Heart left ventricle (tissue), 16 donors: ENCODE results near the gene EYS. TPM values are rescaled to one million over a fixed set of nuclear protein-coding genes. Genes with fewer than 3 reads are reported as not detected.

Source experiments
- ATAC-seq, 4 donors: fragments of 200-7000 bp; cut with Tn5 transposase; one replicate each; pipeline ENCODE4 v1.9.1; 2020 to 2022; ENCODE audit warnings: moderate library complexity in 4 of 4, mild to moderate bottlenecking in 3 of 4, moderate number of reproducible peaks in 1 of 4
- DNase-seq, 5 donors: peaks; one replicate each; pipeline ENCODE4 v3.0.0-alpha.2; 2020
- H3K27ac ChIP-seq, 12 donors: fragments of 200-600 bp; sonication (generic) in 4 of 12; one replicate each; pipeline versions ENCODE4 v1.5.0 to v1.8.0; 2016 to 2022; ENCODE audit warnings: mild to moderate bottlenecking in 2 of 12
- H3K27me3 ChIP-seq, 9 donors: fragments of 200-600 bp; sonication (generic) in 2 of 9; one replicate each; pipeline versions ENCODE4 v1.5.1 to v1.8.0; 2016 to 2022; ENCODE audit warnings: mild to moderate bottlenecking in 3 of 9
- H3K36me3 ChIP-seq, 9 donors: fragments of 200-600 bp; sonication (generic) in 2 of 9; one replicate each; pipeline versions ENCODE4 v1.5.0 to v1.8.0; 2018 to 2022; ENCODE audit warnings: mild to moderate bottlenecking in 2 of 9
- H3K4me1 ChIP-seq, 12 donors: fragments of 200-600 bp; sonication (generic) in 4 of 12; one replicate each; pipeline versions ENCODE4 v1.5.0 to v1.8.0; 2016 to 2022; ENCODE audit warnings: mild to moderate bottlenecking in 3 of 12
- H3K4me3 ChIP-seq, 12 donors: fragments of 200-600 bp; sonication (generic) in 4 of 12; one replicate each; pipeline versions ENCODE4 v1.5.0 to v1.8.0; 2017 to 2022; ENCODE audit warnings: mild to moderate bottlenecking in 9 of 12, moderate library complexity in 4 of 12
- H3K9me3 ChIP-seq, 12 donors: fragments of 200-600 bp; sonication (generic) in 4 of 12; one replicate each; pipeline versions ENCODE4 v1.5.0 to v1.8.0; 2016 to 2022; ENCODE audit warnings: mild to moderate bottlenecking in 1 of 12
- POLR2A ChIP-seq, 2 donors: fragments of 450-650 bp; IDR thresholded peaks; one replicate each; pipeline ENCODE4 v1.6.1; 2017; ENCODE audit warnings: antibody characterized with exemption in 2 of 2, mild to moderate bottlenecking in 2 of 2, moderate library complexity in 2 of 2
- WGBS, 4 donors: extraction: QIAGEN DNeasy Blood & Tissue Kit in 2 of 4; methylation state at CpG; one replicate each; pipeline versions ENCODE4 v1.1.5 to v1.1.7; 2013 to 2018; 5-methylcytosine and 5-hydroxymethylcytosine counted together
- intact Hi-C, 10 donors: fragments of 100-400 bp; cut with DNase I; formaldehyde crosslinking; loops; one replicate each; pipeline versions ENCODE4 v1.11.1 to v1.14.2; 2022
- polyA plus RNA-seq, 2 donors: library from polyadenylated mRNA; stranded (reverse); fragments of 200-250 nt; gene quantifications; one replicate each; pipeline ENCODE4 v1.2.3, GENCODE V29; 2013
- total RNA-seq, 9 donors: library from RNA; depleted of rRNA in 2 of 9; stranded (reverse); fragments of >200 nt in 2 of 9; fragmentation: NEBNext Ultra II Directional in 3 of 9; extraction: Animal tissue kit (Norgen Biotek cat#: 25700) in 3 of 9; gene quantifications; one replicate each; pipeline versions ENCODE4 v1.1.0 to v1.2.4, GENCODE V29; 2016 to 2023
- TF ChIP-seq, protein P1 (sequence below), 12 donors: fragments of 200-600 bp; sonication (generic) in 4 of 12; IDR thresholded peaks; one replicate each; pipeline versions ENCODE4 v1.5.0 to v1.8.0; 2018 to 2022; ENCODE audit warnings: antibody characterized with exemption in 12 of 12, mild to moderate bottlenecking in 5 of 12
- donor health status: ischemic (EF 13 %, LVEDD 7.1; RV severe dilation, severe dysfunction).
- donor health status: healthy with polysubstance abuse.
- donor health status: DM: no; HTN: yes; CAD: no.
- donor health status: DM: no; HTN: no; CAD: no.
- donor health status: ischemic (EF 25% LVEDD 6.9; RV normal size, moderate dysfunction).
- donor health status: ischemic (EF 25% LVEDD 5.7; RV mildly dilated, moderate dysfunction).
- donor health status: healthy.
- donor health status: DM: yes; HTN: yes; CAD: no.
- donor health status: ischemic (EF 35%, LVEDD 5.7; RV mildly dilated, moderate dysfunction).
- donor health status: nonischemic (EF 11% LVEDD 7.7; RV severe dilation, severe dysfunction).
- donor health status: DM: yes; HTN: yes; CAD: no.
- donor health status: PGD.
- donor health status: ischemic (EF 29% LVEDD 5.4; RV normal size, mild dysfunction).
- donor health status: nonischemic (EF 23%, LVEDD 6.1; RV moderate dilation, normal function).

Gene EYS
- total and polyA plus RNA-seq, 11 donors = 0.07 to 0.27 (median 0.08) TPM; not detected in 8

- Histone ChIP-seq H3K27ac (no peak overlapping the region), H3K9me3 (no peaks in the 10 kb centered on the region), H3K4me3 (no peak overlapping the region), H3K36me3 (no peaks in the 10 kb centered on the region), H3K4me1 (no peaks in the 10 kb centered on the region), H3K27me3 (no peaks in the 10 kb centered on the region)
- TF ChIP-seq, protein P1, sequence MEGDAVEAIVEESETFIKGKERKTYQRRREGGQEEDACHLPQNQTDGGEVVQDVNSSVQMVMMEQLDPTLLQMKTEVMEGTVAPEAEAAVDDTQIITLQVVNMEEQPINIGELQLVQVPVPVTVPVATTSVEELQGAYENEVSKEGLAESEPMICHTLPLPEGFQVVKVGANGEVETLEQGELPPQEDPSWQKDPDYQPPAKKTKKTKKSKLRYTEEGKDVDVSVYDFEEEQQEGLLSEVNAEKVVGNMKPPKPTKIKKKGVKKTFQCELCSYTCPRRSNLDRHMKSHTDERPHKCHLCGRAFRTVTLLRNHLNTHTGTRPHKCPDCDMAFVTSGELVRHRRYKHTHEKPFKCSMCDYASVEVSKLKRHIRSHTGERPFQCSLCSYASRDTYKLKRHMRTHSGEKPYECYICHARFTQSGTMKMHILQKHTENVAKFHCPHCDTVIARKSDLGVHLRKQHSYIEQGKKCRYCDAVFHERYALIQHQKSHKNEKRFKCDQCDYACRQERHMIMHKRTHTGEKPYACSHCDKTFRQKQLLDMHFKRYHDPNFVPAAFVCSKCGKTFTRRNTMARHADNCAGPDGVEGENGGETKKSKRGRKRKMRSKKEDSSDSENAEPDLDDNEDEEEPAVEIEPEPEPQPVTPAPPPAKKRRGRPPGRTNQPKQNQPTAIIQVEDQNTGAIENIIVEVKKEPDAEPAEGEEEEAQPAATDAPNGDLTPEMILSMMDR (IDR thresholded peaks at IDR 0.05) = no peak
- TF ChIP-seq POLR2A (IDR thresholded peaks at IDR 0.05) = no peak
- 86 to 91% (median 89%) methylated on average over 4 of the region's 4 CpGs for WGBS, 4 donors
- intact Hi-C loops = no loop called here
- DNase-seq = no peak
- no peak for ATAC-seq
Observed at GRCh38 chr6:63997221-63997620, 1709.8 kb downstream of the EYS start.

- H3K27ac ChIP-seq = no peak overlapping the region
- no peaks in the 10 kb centered on the region for H3K36me3 ChIP-seq
- ATAC-seq (no peak), DNase-seq (no peak)
- no peak overlapping the region for H3K4me3 ChIP-seq
- TF ChIP-seq, protein P1 (IDR thresholded peaks at IDR 0.05) = no peak
- no peak for TF ChIP-seq POLR2A (IDR thresholded peaks at IDR 0.05)
- no peaks in the 10 kb centered on the region for H3K27me3 ChIP-seq
- 89 to 93% (median 90%) methylated on average over 3 of the region's 3 CpGs for WGBS, 4 donors
- intact Hi-C loops = no loop called here
- H3K4me1 ChIP-seq = no peaks in the 10 kb centered on the region
- H3K9me3 ChIP-seq = no peaks in the 10 kb centered on the region
Observed at GRCh38 chr6:63985223-63985622, 1721.8 kb downstream of the EYS start.

DNA sequence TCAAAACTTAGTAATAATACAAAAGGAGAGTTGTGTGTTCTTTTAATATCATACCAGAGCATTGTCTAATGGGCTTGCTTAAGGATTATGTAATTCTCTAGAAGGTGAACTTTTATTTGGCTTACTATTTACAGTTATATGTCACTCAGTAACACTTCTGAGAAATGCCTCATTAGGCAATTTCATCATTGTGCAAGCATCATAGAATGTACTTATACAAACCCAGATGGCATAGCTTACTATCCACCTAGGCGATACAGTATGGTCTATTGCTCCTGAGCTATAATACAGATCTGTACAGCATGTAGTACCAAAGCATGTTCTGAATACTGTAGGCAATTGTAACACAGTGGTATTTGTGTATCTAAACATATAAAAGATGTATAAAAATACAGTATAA is 1731.3 kb downstream of the EYS start:
- Histone ChIP-seq H3K27ac (no peak overlapping the region), H3K4me3 (no peak overlapping the region), H3K27me3 (no peaks in the 10 kb centered on the region), H3K9me3 (no peaks in the 10 kb centered on the region), H3K4me1 (no peaks in the 10 kb centered on the region), H3K36me3 (no peaks in the 10 kb centered on the region)
- ATAC-seq (no peak), DNase-seq (no peak)
- intact Hi-C loops = no loop called here
- 43 to 89% (median 65%) methylated on average over 1 of the region's 1 CpG for WGBS, 4 donors
- TF ChIP-seq POLR2A (IDR thresholded peaks at IDR 0.05) = no peak
- TF ChIP-seq, protein P1 (IDR thresholded peaks at IDR 0.05) = no peak

DNA sequence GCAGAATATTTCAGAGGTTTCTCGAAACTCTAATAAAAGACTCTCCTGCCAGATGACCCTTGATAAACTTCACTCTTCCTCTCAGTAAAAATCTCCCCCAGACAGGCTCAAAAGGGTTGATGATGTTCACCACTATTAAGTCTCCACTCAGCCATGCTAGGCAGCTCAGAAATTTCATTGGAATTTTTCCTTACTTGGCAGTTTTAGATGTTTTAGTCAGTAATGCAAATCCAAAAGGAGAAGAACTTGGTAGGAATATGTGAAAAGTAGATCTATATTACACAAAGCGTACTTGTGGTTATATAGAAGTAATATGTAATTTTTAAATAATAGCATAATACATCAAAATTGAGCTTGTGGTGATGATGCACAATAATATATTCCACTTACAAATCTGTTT is 1738.4 kb downstream of the EYS start:
- no peak for ATAC-seq
- 69 to 80% (median 76%) methylated on average over 2 of the region's 2 CpGs for WGBS, 4 donors

More for the DNA sequence above, 1738.4 kb downstream of the EYS start:
- intact Hi-C loops = no loop called here
- Histone ChIP-seq H3K36me3 (no peaks in the 10 kb centered on the region), H3K27me3 (no peaks in the 10 kb centered on the region), H3K4me1 (no peaks in the 10 kb centered on the region), H3K4me3 (no peak overlapping the region), H3K27ac (no peak overlapping the region), H3K9me3 (no peaks in the 10 kb centered on the region)
- no peak for DNase-seq
- TF ChIP-seq, protein P1 (IDR thresholded peaks at IDR 0.05) = no peak
- no peak for TF ChIP-seq POLR2A (IDR thresholded peaks at IDR 0.05)
